ENCODE measurements around the gene FNDC5.

Gene FNDC5

GRCh38 chr1:32813941-32814739 is 56.6 kb downstream of the FNDC5 start:
- DNase-seq (ENCODE audit: low spot score), result no peak

Measured in pons (tissue), 1 donor.